H9 (cell line): ENCODE results near the gene YIPF1. TPM values are rescaled to one million over a fixed set of nuclear protein-coding genes. Genes with fewer than 3 reads are reported as not detected.

ENCODE experiments used
- DNase-seq: peaks from one replicate; pipeline ENCODE4 v3.0.0-alpha.2; 2017
- H2AFZ ChIP-seq: one replicate; pipeline ENCODE4 v1.6.1; 2013; ENCODE audit warnings: mild to moderate bottlenecking, low read length, control low read depth, moderate library complexity
- H2AK5ac ChIP-seq: 2 replicates; pipeline ENCODE4 v1.6.1; 2013; ENCODE audit warnings: low read length, control low read depth, mixed read lengths; ENCODE audit not compliant: insufficient read length
- H2BK120ac ChIP-seq: one replicate; pipeline ENCODE4 v1.6.1; 2013; ENCODE audit warnings: low read depth, mild to moderate bottlenecking, low read length, control low read depth, inconsistent platforms; ENCODE audit not compliant: poor library complexity, severe bottlenecking
- H2BK12ac ChIP-seq: 2 replicates; pipeline ENCODE4 v1.6.1; 2013; ENCODE audit warnings: low read length, control low read depth, mixed read lengths, low read depth; ENCODE audit not compliant: insufficient read length
- H2BK15ac ChIP-seq: 2 replicates; pipeline ENCODE4 v1.6.1; 2013; ENCODE audit warnings: low read depth, low read length, control low read depth
- H2BK20ac ChIP-seq: one replicate; pipeline ENCODE4 v1.6.1; 2013; ENCODE audit warnings: low read depth, mild to moderate bottlenecking, low read length, control low read depth, inconsistent platforms; ENCODE audit not compliant: poor library complexity, severe bottlenecking
- H2BK5ac ChIP-seq: 2 replicates; pipeline ENCODE4 v1.6.1; 2013; ENCODE audit warnings: low read length, control low read depth, mixed read lengths; ENCODE audit not compliant: insufficient read length
- H3K14ac ChIP-seq: 2 replicates; pipeline ENCODE4 v1.6.1; 2013; ENCODE audit warnings: low read length, control low read depth; ENCODE audit not compliant: insufficient read depth
- H3K18ac ChIP-seq: 2 replicates; pipeline ENCODE4 v1.6.1; 2013; ENCODE audit warnings: low read depth, mild to moderate bottlenecking, mixed read lengths, low read length, control low read depth; ENCODE audit not compliant: insufficient read length
- H3K23ac ChIP-seq: 2 replicates; pipeline ENCODE4 v1.6.1; 2013; ENCODE audit warnings: low read length, control low read depth, mixed read lengths, low read depth; ENCODE audit not compliant: insufficient read length
- H3K23me2 ChIP-seq: 2 replicates; pipeline ENCODE4 v1.6.1; 2013; ENCODE audit warnings: low read depth, mild to moderate bottlenecking, mixed read lengths, low read length, control low read depth; ENCODE audit not compliant: insufficient read length, poor library complexity, severe bottlenecking
- H3K27ac ChIP-seq: 2 replicates; pipeline ENCODE4 v1.5.1; 2013; ENCODE audit warnings: low read length, control low read depth, mixed read lengths, low read depth; ENCODE audit not compliant: insufficient read length
- H3K27me3 ChIP-seq: 2 replicates; pipeline ENCODE4 v1.6.1; 2013; ENCODE audit warnings: low read length, control low read depth, inconsistent platforms; ENCODE audit not compliant: insufficient read depth
- H3K4ac ChIP-seq: 2 replicates; pipeline ENCODE4 v1.6.1; 2013; ENCODE audit warnings: low read depth, mild to moderate bottlenecking, control low read depth, inconsistent platforms, low read length, moderate library complexity
- H3K4me1 ChIP-seq: 2 replicates; pipeline ENCODE4 v1.6.1; 2013; ENCODE audit warnings: low read length, control low read depth, inconsistent platforms; ENCODE audit not compliant: insufficient read depth
- H3K4me2 ChIP-seq: 2 replicates; pipeline ENCODE4 v1.6.1; 2013; ENCODE audit warnings: low read length, control low read depth, mixed read lengths; ENCODE audit not compliant: insufficient read length, insufficient read depth
- H3K56ac ChIP-seq: 2 replicates; pipeline ENCODE4 v1.6.1; 2013; ENCODE audit warnings: low read depth, mild to moderate bottlenecking, mixed read lengths, low read length, control low read depth; ENCODE audit not compliant: insufficient read length
- H3K79me1 ChIP-seq: 2 replicates; pipeline ENCODE4 v1.6.1; 2013; ENCODE audit warnings: low read depth, mild to moderate bottlenecking, moderate library complexity, low read length, control low read depth, inconsistent platforms; ENCODE audit not compliant: insufficient read depth, poor library complexity, severe bottlenecking
- H3K79me2 ChIP-seq: 2 replicates; pipeline ENCODE4 v1.6.1; 2013; ENCODE audit warnings: low read length, control low read depth, inconsistent platforms; ENCODE audit not compliant: insufficient read depth
- H3K9ac ChIP-seq: 2 replicates; pipeline ENCODE4 v1.6.1; 2013; ENCODE audit warnings: low read length, control low read depth, mixed read lengths; ENCODE audit not compliant: insufficient read length; ENCODE audit errors: extremely low read depth
- H3K9me3 ChIP-seq: one replicate; pipeline ENCODE4 v1.6.1; 2013; ENCODE audit warnings: low read depth, low read length, inconsistent platforms; ENCODE audit not compliant: control insufficient read depth
- H3T11ph ChIP-seq: one replicate; pipeline ENCODE4 v1.6.1; 2013; ENCODE audit warnings: mild to moderate bottlenecking, low read length, control low read depth, inconsistent platforms
- H4K20me1 ChIP-seq: one replicate; pipeline ENCODE4 v1.6.1; 2013; ENCODE audit not compliant: control insufficient read depth, insufficient read length, insufficient read depth
- H4K5ac ChIP-seq: 2 replicates; pipeline ENCODE4 v1.6.1; 2013; ENCODE audit warnings: low read depth, mild to moderate bottlenecking, mixed read lengths, low read length, control low read depth; ENCODE audit not compliant: insufficient read length
- H4K8ac ChIP-seq: replicated peaks from 2 replicates; pipeline ENCODE4 v1.6.1; 2013; ENCODE audit warnings: low read length, control low read depth, mixed read lengths, low read depth; ENCODE audit not compliant: insufficient read length
- H4K91ac ChIP-seq: 2 replicates; pipeline ENCODE4 v1.6.1; 2013; ENCODE audit warnings: low read depth, mild to moderate bottlenecking, moderate library complexity, mixed read lengths, low read length, control low read depth; ENCODE audit not compliant: insufficient read length
- H3K27ac Mint-ChIP-seq, 3 experiments: 2 replicates in 2 of 3; 3 replicates in 1 of 3; pipeline ENCODE4 v1.8.0; 2020 to 2021; ENCODE audit warnings: mixed read lengths in 3 of 3, mild to moderate bottlenecking in 1 of 3, moderate library complexity in 1 of 3
- H3K27me3 Mint-ChIP-seq: 2 replicates; pipeline ENCODE4 v1.8.0; 2021; ENCODE audit warnings: low read depth, mild to moderate bottlenecking, moderate library complexity, mixed read lengths
- H3K36me3 Mint-ChIP-seq, 3 experiments: 2 replicates in 2 of 3; 3 replicates in 1 of 3; pipeline ENCODE4 v1.8.0; 2020 to 2021; ENCODE audit warnings: low read depth in 3 of 3, mixed read lengths in 3 of 3; ENCODE audit not compliant: insufficient read depth in 1 of 3
- H3K4me1 Mint-ChIP-seq, 2 experiments: 2 replicates each; pipeline ENCODE4 v1.8.0; 2020; ENCODE audit warnings: mixed read lengths in 2 of 2
- H3K4me3 Mint-ChIP-seq, 2 experiments: 2 replicates in 1 of 2; 3 replicates in 1 of 2; pipeline ENCODE4 v1.8.0; 2020 to 2021; ENCODE audit warnings: mild to moderate bottlenecking in 2 of 2, mixed read lengths in 2 of 2, moderate library complexity in 1 of 2
- H3K9me3 Mint-ChIP-seq, 2 experiments: 2 replicates in 1 of 2; 3 replicates in 1 of 2; pipeline ENCODE4 v1.8.0; 2020; ENCODE audit warnings: mild to moderate bottlenecking in 2 of 2, mixed read lengths in 2 of 2, moderate library complexity in 1 of 2
- CTCF ChIP-seq: fragments of 200-600 bp; sonication (generic); conservative IDR thresholded peaks from 3 replicates; pipeline ENCODE4 v1.8.0; 2021; ENCODE audit warnings: antibody characterized with exemption, mild to moderate bottlenecking
- WGBS: extraction: QIAGEN DNeasy Blood & Tissue Kit; methylation state at CpG from one replicate; pipeline ENCODE4 v1.1.7; 2013; ENCODE audit warnings: missing lambda C conversion rate, low lambda C conversion rate, mixed read lengths; ENCODE audit not compliant: insufficient read length; ENCODE audit errors: extremely low coverage; 5-methylcytosine and 5-hydroxymethylcytosine counted together
- total RNA-seq: library from RNA; stranded (reverse); gene quantifications from 2 replicates; pipeline ENCODE4 v1.2.1, GENCODE V29; 2021

Gene YIPF1
- total RNA-seq, 1 experiment from 2014 or later: 29.1 TPM

GRCh38 chr1:53929246-53929960, 39.8 kb upstream of the YIPF1 start:
- H3K4ac ChIP-seq: no peak overlapping the region

More at GRCh38 chr1:53929246-53929960, 39.8 kb upstream of the YIPF1 start:
- no CpG with 5 or more reads among the region's 2 CpGs for WGBS
- peaks cover 8 to 16% of the 10 kb centered on the region in 2 experiments for H3K9me3 Mint-ChIP-seq
- Histone ChIP-seq H2BK15ac (no peak overlapping the region), H2AK5ac (no peak overlapping the region), H3K4me1 (no peaks in the 10 kb centered on the region), H3K79me1 (no peaks in the 10 kb centered on the region), H3K4me2 (no peak overlapping the region), H3K56ac (no peak overlapping the region), H3K9ac (no peak overlapping the region), H3K79me2 (no peaks in the 10 kb centered on the region), H4K20me1 (no peaks in the 10 kb centered on the region), H2BK120ac (no peak overlapping the region), H3K18ac (no peak overlapping the region), H2BK5ac (no peak overlapping the region), H3T11ph (no peak overlapping the region), H2BK20ac (no peak overlapping the region), H4K8ac (no peak overlapping the region), H3K23ac (no peak overlapping the region), H3K14ac (no peak overlapping the region), H2BK12ac (no peak overlapping the region), H4K91ac (no peak overlapping the region), H3K27me3 (no peaks in the 10 kb centered on the region), H3K23me2 (no peaks in the 10 kb centered on the region), H2AFZ (no peak overlapping the region), H4K5ac (no peak overlapping the region), H3K27ac (no peak overlapping the region), H3K9me3 (no peaks in the 10 kb centered on the region)
- H3K4me1 Mint-ChIP-seq: no peaks in the 10 kb centered on the region
- H3K36me3 Mint-ChIP-seq: peaks cover 10 to 36% (median 34%) of the 10 kb centered on the region in 3 experiments
- no peak for DNase-seq
- H3K27ac Mint-ChIP-seq: no peak overlapping the region; a peak in 1 of 7 replicates
- TF ChIP-seq CTCF: no peak
- H3K27me3 Mint-ChIP-seq: no peaks in the 10 kb centered on the region
- H3K4me3 Mint-ChIP-seq: no peak overlapping the region
